GM18520 (cell line): ENCODE measurements around the gene BDKRB1.

Source experiments
- ATAC-seq: cut with Tn5 transposase; IDR thresholded peaks from one replicate; pipeline ENCODE4 v1.9.1; 2021; ENCODE audit not compliant: unreplicated experiment

The BDKRB1 gene

GRCh38 chr14:96260341-96260821 lies 4.4 kb downstream of the BDKRB1 start:
- no peak for ATAC-seq

GRCh38 chr14:96261053-96261452 lies 5.0 kb downstream of the BDKRB1 start:
- ATAC-seq = no peak

- ATAC-seq = no peak
Measured at GRCh38 chr14:96261772-96262655, 6.0 kb downstream of the BDKRB1 start.

GRCh38 chr14:96263347-96264199 lies 7.6 kb downstream of the BDKRB1 start:
- ATAC-seq = no peak

GRCh38 chr14:96264200-96264553 lies 8.2 kb downstream of the BDKRB1 start:
- no peak for ATAC-seq

GRCh38 chr14:96264853-96265252 lies 8.8 kb downstream of the BDKRB1 start:
- ATAC-seq = no peak

- no peak for ATAC-seq
Measured at GRCh38 chr14:96265383-96266095, 9.5 kb downstream of the BDKRB1 start.

GRCh38 chr14:96267336-96267735 lies 11.3 kb downstream of the BDKRB1 start:
- ATAC-seq = no peak

GRCh38 chr14:96267916-96268315 lies 11.9 kb downstream of the BDKRB1 start:
- ATAC-seq = no peak

- no peak for ATAC-seq
Measured at GRCh38 chr14:96268431-96269358, 12.7 kb downstream of the BDKRB1 start.

- no peak for ATAC-seq
Measured at GRCh38 chr14:96269359-96269710, 13.3 kb downstream of the BDKRB1 start.

- no peak for ATAC-seq
Measured at GRCh38 chr14:96270565-96271420, 14.8 kb downstream of the BDKRB1 start.

GRCh38 chr14:96271421-96271762 lies 15.4 kb downstream of the BDKRB1 start:
- ATAC-seq = no peak

- ATAC-seq = no peak
Measured at GRCh38 chr14:96272777-96273473, 16.9 kb downstream of the BDKRB1 start.

- no peak for ATAC-seq
Measured at GRCh38 chr14:96273629-96274028, 17.6 kb downstream of the BDKRB1 start.

- no peak for ATAC-seq
Measured at GRCh38 chr14:96274122-96274521, 18.1 kb downstream of the BDKRB1 start.

GRCh38 chr14:96274543-96274942 lies 18.5 kb downstream of the BDKRB1 start:
- no peak for ATAC-seq

- no peak for ATAC-seq
Measured at GRCh38 chr14:96275177-96276112, 19.4 kb downstream of the BDKRB1 start.
